GM12874 (cell line): ENCODE measurements around the gene HPS5.

Source experiments
- CTCF ChIP-seq: IDR thresholded peaks from 2 replicates; pipeline ENCODE4 v1.5.1; 2011; ENCODE audit warnings: low read depth, mild to moderate bottlenecking, control low read depth, low read length, moderate library complexity; ENCODE audit not compliant: insufficient read depth

The HPS5 gene

GRCh38 chr11:18288911-18289310 is 33.0 kb downstream of the HPS5 start:
- no peak for TF ChIP-seq CTCF

GRCh38 chr11:18285841-18286240 is 36.1 kb downstream of the HPS5 start:
- no peak for TF ChIP-seq CTCF

- no peak for TF ChIP-seq CTCF
These were observed 39.3 kb downstream of the HPS5 start for GRCh38 chr11:18282626-18283025.

GRCh38 chr11:18280438-18281045 is 41.4 kb downstream of the HPS5 start:
- TF ChIP-seq CTCF: no peak

- TF ChIP-seq CTCF: no peak
These were observed 44.2 kb downstream of the HPS5 start for GRCh38 chr11:18277565-18278271.

GRCh38 chr11:18271206-18271605 is 50.7 kb downstream of the HPS5 start:
- TF ChIP-seq CTCF: no peak

GRCh38 chr11:18270102-18270501 is 51.8 kb downstream of the HPS5 start:
- TF ChIP-seq CTCF: no peak
